SU-DHL-6 (cell line): ENCODE data around the gene CKS1B.

ENCODE experiments used
- H2AFZ ChIP-seq: fragments of 200-600 bp; sonication (generic); 2 replicates; pipeline ENCODE4 v1.6.1; 2014; ENCODE audit warnings: low read depth, mild to moderate bottlenecking, moderate library complexity, mixed read lengths, antibody characterized with exemption, low read length; ENCODE audit not compliant: severe bottlenecking
- H3F3A ChIP-seq: fragments of 200-600 bp; shearing (Covaris generic); 2 replicates; pipeline ENCODE4 v1.6.0; 2016; ENCODE audit warnings: antibody characterized with exemption, mild to moderate bottlenecking; ENCODE audit not compliant: insufficient read depth
- H3K27ac ChIP-seq: fragments of 200-600 bp; sonication (generic); 2 replicates; pipeline ENCODE4 v1.5.1; 2016; ENCODE audit warnings: low read depth, mild to moderate bottlenecking, low read length, moderate library complexity, mixed read lengths
- H3K27me3 ChIP-seq: fragments of 200-600 bp; sonication (generic), shearing (Covaris generic); 2 replicates; pipeline ENCODE4 v1.6.0; 2014; ENCODE audit warnings: mild to moderate bottlenecking, low read length
- H3K36me3 ChIP-seq: fragments of 200-600 bp; sonication (generic); 2 replicates; pipeline ENCODE4 v1.6.1; 2014; ENCODE audit warnings: mild to moderate bottlenecking, low read length, mixed read lengths
- H3K4me2 ChIP-seq: fragments of 300-600, 200-600 bp; shearing (Covaris generic), sonication (generic); 2 replicates; pipeline ENCODE4 v1.6.0; 2014; ENCODE audit warnings: low read length, low read depth, mild to moderate bottlenecking; ENCODE audit not compliant: poor library complexity, severe bottlenecking
- H3K4me3 ChIP-seq: fragments of 200-600 bp; sonication (generic); 2 replicates; pipeline ENCODE4 v1.5.1; 2014; ENCODE audit warnings: antibody characterized with exemption, low read length, mild to moderate bottlenecking, mixed read lengths; ENCODE audit not compliant: insufficient read depth, poor library complexity, severe bottlenecking
- H3K79me2 ChIP-seq: fragments of 200-600 bp; sonication (generic); 2 replicates; pipeline ENCODE4 v1.6.1; 2014; ENCODE audit warnings: mild to moderate bottlenecking, low read length, moderate library complexity; ENCODE audit not compliant: insufficient read depth
- H3K9ac ChIP-seq: fragments of 200-600 bp; sonication (generic); 2 replicates; pipeline ENCODE4 v1.7.0; 2014; ENCODE audit warnings: mild to moderate bottlenecking, low read length
- H3K9me2 ChIP-seq: fragments of 200-600 bp; sonication (generic); replicated peaks from 2 replicates; pipeline ENCODE4 v1.6.1; 2014; ENCODE audit warnings: low read length; ENCODE audit not compliant: insufficient read depth
- H3K9me3 ChIP-seq: fragments of 200-600 bp; sonication (generic); 2 replicates; pipeline ENCODE4 v1.6.1; 2014; ENCODE audit warnings: low read length, mixed read lengths; ENCODE audit not compliant: insufficient read depth
- H4K20me1 ChIP-seq: fragments of 200-600 bp; sonication (generic); 2 replicates; pipeline ENCODE4 v1.6.1; 2014; ENCODE audit warnings: low read depth, mild to moderate bottlenecking, antibody characterized with exemption, low read length, moderate library complexity, mixed read lengths
- EZH2phosphoT487 ChIP-seq: fragments of 200-600 bp; sonication (generic), shearing (Covaris generic); conservative IDR thresholded peaks from 2 replicates; pipeline ENCODE4 v1.6.1; 2018; ENCODE audit warnings: mild to moderate bottlenecking, antibody characterized with exemption, low read length, moderate library complexity, mixed read lengths
- TF ChIP-seq, protein P1 (sequence below): fragments of 200-600 bp; sonication (generic); IDR thresholded peaks from one replicate; pipeline ENCODE4 v1.5.1; 2017; ENCODE audit warnings: antibody characterized with exemption, mild to moderate bottlenecking, low read length, moderate library complexity; ENCODE audit not compliant: insufficient read depth, poor library complexity, severe bottlenecking

CKS1B gene

DNA sequence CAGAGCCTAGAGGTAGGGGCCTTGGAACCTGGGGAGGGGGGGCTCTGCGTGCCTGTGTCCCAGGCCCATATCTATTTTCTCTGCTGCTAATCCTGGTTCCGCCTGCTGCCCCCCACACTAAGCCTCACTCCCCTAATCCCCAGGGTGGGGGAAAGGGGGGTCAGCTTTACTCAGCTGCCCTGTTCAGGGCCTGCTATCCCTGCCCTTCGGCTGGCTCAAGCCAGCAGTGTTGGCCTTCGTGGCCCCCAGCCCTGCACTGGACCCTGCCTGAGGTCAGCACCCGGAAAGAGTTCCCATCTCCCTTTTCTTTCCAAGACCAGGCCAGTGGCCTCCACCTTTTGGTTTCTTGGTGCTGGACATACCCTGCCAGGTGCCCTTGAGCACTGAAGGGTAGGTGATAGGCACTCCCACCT is 36.5 kb downstream of the CKS1B start:
- H3K4me2 ChIP-seq: no peak overlapping the region
- H3K9me3 ChIP-seq: no peaks in the 10 kb centered on the region
- H3K9ac ChIP-seq: no peak overlapping the region
- no peaks in the 10 kb centered on the region for H4K20me1 ChIP-seq
- TF ChIP-seq, protein P1, sequence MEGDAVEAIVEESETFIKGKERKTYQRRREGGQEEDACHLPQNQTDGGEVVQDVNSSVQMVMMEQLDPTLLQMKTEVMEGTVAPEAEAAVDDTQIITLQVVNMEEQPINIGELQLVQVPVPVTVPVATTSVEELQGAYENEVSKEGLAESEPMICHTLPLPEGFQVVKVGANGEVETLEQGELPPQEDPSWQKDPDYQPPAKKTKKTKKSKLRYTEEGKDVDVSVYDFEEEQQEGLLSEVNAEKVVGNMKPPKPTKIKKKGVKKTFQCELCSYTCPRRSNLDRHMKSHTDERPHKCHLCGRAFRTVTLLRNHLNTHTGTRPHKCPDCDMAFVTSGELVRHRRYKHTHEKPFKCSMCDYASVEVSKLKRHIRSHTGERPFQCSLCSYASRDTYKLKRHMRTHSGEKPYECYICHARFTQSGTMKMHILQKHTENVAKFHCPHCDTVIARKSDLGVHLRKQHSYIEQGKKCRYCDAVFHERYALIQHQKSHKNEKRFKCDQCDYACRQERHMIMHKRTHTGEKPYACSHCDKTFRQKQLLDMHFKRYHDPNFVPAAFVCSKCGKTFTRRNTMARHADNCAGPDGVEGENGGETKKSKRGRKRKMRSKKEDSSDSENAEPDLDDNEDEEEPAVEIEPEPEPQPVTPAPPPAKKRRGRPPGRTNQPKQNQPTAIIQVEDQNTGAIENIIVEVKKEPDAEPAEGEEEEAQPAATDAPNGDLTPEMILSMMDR: no peak
- TF ChIP-seq EZH2phosphoT487: no peak
- no peak overlapping the region for H2AFZ ChIP-seq
- no peaks in the 10 kb centered on the region for H3K36me3 ChIP-seq
- H3K27ac ChIP-seq: no peak overlapping the region
- H3K9me2 ChIP-seq: no peaks in the 10 kb centered on the region
- no peaks in the 10 kb centered on the region for H3K27me3 ChIP-seq
- H3K79me2 ChIP-seq: no peaks in the 10 kb centered on the region
- H3K4me3 ChIP-seq: no peak overlapping the region
- H3F3A ChIP-seq: no peaks in the 10 kb centered on the region

- Histone ChIP-seq H4K20me1 (no peaks in the 10 kb centered on the region), H3K9ac (no peak overlapping the region), H3F3A (peaks cover 2% of the 10 kb centered on the region; the same call in 1 of the 2 replicates), H2AFZ (no peak overlapping the region), H3K36me3 (no peaks in the 10 kb centered on the region), H3K27me3 (no peaks in the 10 kb centered on the region), H3K27ac (no peak overlapping the region), H3K4me3 (no peak overlapping the region), H3K79me2 (no peaks in the 10 kb centered on the region), H3K4me2 (no peak overlapping the region), H3K9me2 (no peaks in the 10 kb centered on the region), H3K9me3 (no peaks in the 10 kb centered on the region)
- TF ChIP-seq EZH2phosphoT487: no peak
- TF ChIP-seq, protein P1: no peak
These were observed 37.0 kb downstream of the CKS1B start for GRCh38 chr1:155011437-155012025.

DNA sequence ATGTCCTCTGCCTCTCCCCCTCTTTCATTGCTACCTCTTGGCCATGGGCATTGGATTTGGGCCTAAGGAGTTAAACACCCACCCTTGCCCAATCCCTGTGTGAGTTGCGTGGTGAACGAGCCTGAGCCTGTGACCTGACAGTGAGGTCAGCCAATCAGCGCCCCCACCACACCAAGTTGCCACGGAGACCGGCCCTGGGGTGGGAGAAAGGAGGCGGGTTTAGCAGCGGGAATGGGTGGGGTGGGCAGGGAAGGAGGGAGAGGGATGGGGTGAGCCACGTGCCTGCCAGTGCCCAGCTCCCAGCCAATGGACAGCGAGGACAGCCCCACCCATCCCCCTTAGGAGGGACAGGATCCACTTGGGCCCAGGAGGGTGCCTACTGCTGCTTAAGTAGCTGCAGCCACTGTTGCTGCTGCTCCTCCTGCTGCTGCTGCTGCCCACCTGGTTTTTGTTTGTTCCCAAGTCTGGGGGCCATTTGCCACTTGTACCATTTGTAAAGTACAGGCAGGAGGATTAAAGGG is 37.6 kb downstream of the CKS1B start:
- Histone ChIP-seq H3K4me2 (no peak overlapping the region), H3K79me2 (no peaks in the 10 kb centered on the region), H3K27me3 (no peaks in the 10 kb centered on the region), H3K36me3 (no peaks in the 10 kb centered on the region), H3K9ac (no peak overlapping the region), H3F3A (peaks cover 6% of the 10 kb centered on the region; the same call in 1 of the 2 replicates), H3K9me3 (no peaks in the 10 kb centered on the region), H3K4me3 (no peak overlapping the region), H3K9me2 (no peaks in the 10 kb centered on the region), H4K20me1 (no peaks in the 10 kb centered on the region), H3K27ac (no peak overlapping the region), H2AFZ (no peak overlapping the region)
- TF ChIP-seq, protein P1: no peak
- TF ChIP-seq EZH2phosphoT487: no peak
